Aorta (tissue), 5 donors: ENCODE data around the gene MAPK14. TPM values are rescaled to one million over a fixed set of nuclear protein-coding genes. Genes with fewer than 3 reads are reported as not detected.

Source experiments
- ATAC-seq: fragments of 200-7000 bp; cut with Tn5 transposase; one replicate; pipeline ENCODE4 v1.9.1; 2022; ENCODE audit warnings: moderate library complexity; ENCODE audit not compliant: low FRiP score
- DNase-seq, 2 donors: peaks; one replicate each; pipeline ENCODE4 v3.0.0-alpha.2; 2020
- H3K27ac ChIP-seq, 2 donors: one replicate each; pipeline ENCODE4 v1.5.1; 2013; ENCODE audit warnings: low read length in 2 of 2, mild to moderate bottlenecking in 2 of 2, moderate library complexity in 2 of 2, control low read depth in 1 of 2, inconsistent platforms in 1 of 2, low read depth in 1 of 2
- H3K27me3 ChIP-seq, 2 donors: one replicate each; pipeline ENCODE4 v1.6.1; 2013; ENCODE audit warnings: control low read depth in 1 of 2, low read length in 1 of 2, mild to moderate bottlenecking in 1 of 2, moderate library complexity in 1 of 2; ENCODE audit not compliant: insufficient read depth in 2 of 2, control insufficient read depth in 1 of 2
- H3K36me3 ChIP-seq, 2 donors: one replicate each; pipeline ENCODE4 v1.6.1; 2013; ENCODE audit warnings: control low read depth in 1 of 2, low read length in 1 of 2, mild to moderate bottlenecking in 1 of 2; ENCODE audit not compliant: insufficient read depth in 2 of 2, control insufficient read depth in 1 of 2
- H3K4me1 ChIP-seq, 2 donors: one replicate each; pipeline ENCODE4 v1.6.1; 2013; ENCODE audit warnings: low read length in 2 of 2, control low read depth in 1 of 2, mild to moderate bottlenecking in 1 of 2, moderate library complexity in 1 of 2; ENCODE audit not compliant: insufficient read depth in 2 of 2, control insufficient read depth in 1 of 2
- H3K4me3 ChIP-seq, 2 donors: one replicate each; pipeline ENCODE4 v1.5.1; 2013; ENCODE audit warnings: low read length in 2 of 2, control low read depth in 1 of 2, mild to moderate bottlenecking in 1 of 2
- H3K9me3 ChIP-seq: one replicate; pipeline ENCODE4 v1.6.1; 2013; ENCODE audit warnings: mild to moderate bottlenecking, low read length; ENCODE audit not compliant: control insufficient read depth
- WGBS, 2 donors: extraction: QIAGEN DNeasy Blood & Tissue Kit; methylation state at CpG; one replicate each; pipeline ENCODE4 v1.1.7; 2013; 5-methylcytosine and 5-hydroxymethylcytosine counted together
- intact Hi-C, 2 donors: fragments of 100-400 bp; cut with DNase I; formaldehyde crosslinking; loops; one replicate each; pipeline versions ENCODE4 v1.14.2 to v1.15.0; 2022
- polyA plus RNA-seq, 2 donors: library from polyadenylated mRNA; stranded (reverse); fragments of 200-250 nt; gene quantifications; one replicate each; pipeline ENCODE4 v1.2.3, GENCODE V29; 2013
- total RNA-seq, 2 donors: library from RNA; stranded (reverse); fragmentation: NEBNext Ultra II Directional; extraction: Animal tissue kit (Norgen Biotek cat#: 25700); gene quantifications; one replicate each; pipeline ENCODE4 v1.2.1, GENCODE V29; 2021
- donor health status: healthy with polysubstance abuse.
- donor health status: Bipolar disorder and iron deficiency.
- donor health status: DM: no; HTN: no; CAD: no.
- donor health status: DM: no; HTN: no; CAD: no.
- donor health status: DM: yes; HTN: yes; CAD: no.

MAPK14 gene
- total and polyA plus RNA-seq, 4 donors, result 19.8 to 62.0 (median 38.5) TPM

GRCh38 chr6:36142971-36143838 is 115.6 kb downstream of the MAPK14 start:
- no peaks in the 10 kb centered on the region for H3K9me3 ChIP-seq
- no peak overlapping the region for H3K4me3 ChIP-seq
- DNase-seq (no peak), ATAC-seq (no peak)
- 93 to 95% methylated on average over 13 of the region's 13 CpGs for WGBS, 2 donors
- no peaks in the 10 kb centered on the region for H3K4me1 ChIP-seq
- no peaks in the 10 kb centered on the region for H3K27me3 ChIP-seq
- H3K27ac ChIP-seq, result no peak overlapping the region
- no peaks in the 10 kb centered on the region for H3K36me3 ChIP-seq
- intact Hi-C loops, result no loop called here

DNA sequence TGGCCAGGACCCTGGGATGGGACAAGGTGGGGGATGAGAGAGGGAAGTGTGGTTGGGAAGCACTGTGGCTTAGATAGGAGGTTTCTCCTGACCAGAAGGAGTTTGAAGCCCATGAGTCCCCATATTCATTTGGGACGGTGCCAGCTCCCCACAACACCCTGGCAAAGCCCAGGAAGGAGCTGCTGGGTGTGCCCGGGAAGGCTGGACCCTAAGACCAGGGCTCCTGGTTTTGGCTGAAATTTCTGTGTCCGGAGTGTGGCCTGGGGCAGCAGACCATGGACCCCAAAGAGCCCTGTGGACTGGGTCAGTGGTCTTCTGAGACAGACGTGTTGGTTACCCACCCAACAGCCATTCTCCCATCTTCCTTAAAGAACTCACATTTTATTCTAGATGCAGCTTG is 117.9 kb downstream of the MAPK14 start:
- Histone ChIP-seq H3K27me3 (no peaks in the 10 kb centered on the region), H3K4me3 (no peak overlapping the region), H3K27ac (no peak overlapping the region), H3K4me1 (no peaks in the 10 kb centered on the region), H3K36me3 (no peaks in the 10 kb centered on the region), H3K9me3 (no peaks in the 10 kb centered on the region)
- intact Hi-C loops, result no loop called here
- WGBS, 2 donors, result 73 to 75% methylated on average over 4 of the region's 4 CpGs
- DNase-seq, result no peak
- ATAC-seq, result no peak

GRCh38 chr6:36147294-36147693 is 119.7 kb downstream of the MAPK14 start:
- ATAC-seq (no peak), DNase-seq (no peak)
- Histone ChIP-seq H3K27ac (no peak overlapping the region), H3K4me1 (no peaks in the 10 kb centered on the region), H3K36me3 (no peaks in the 10 kb centered on the region), H3K4me3 (no peak overlapping the region), H3K27me3 (no peaks in the 10 kb centered on the region), H3K9me3 (no peaks in the 10 kb centered on the region)
- intact Hi-C loops, result no loop called here
- WGBS, 2 donors, result 93 to 94% methylated on average over 3 of the region's 3 CpGs

- ATAC-seq, result no peak
- intact Hi-C loops, result no loop called here
- Histone ChIP-seq H3K27ac (no peak overlapping the region), H3K4me1 (no peaks in the 10 kb centered on the region), H3K27me3 (no peaks in the 10 kb centered on the region), H3K9me3 (no peaks in the 10 kb centered on the region), H3K36me3 (no peaks in the 10 kb centered on the region), H3K4me3 (no peak overlapping the region)
- no peak for DNase-seq
These were observed 121.9 kb downstream of the MAPK14 start for GRCh38 chr6:36149476-36149875.

GRCh38 chr6:36150283-36150682 is 122.7 kb downstream of the MAPK14 start:
- intact Hi-C loops, result no loop called here
- Histone ChIP-seq H3K4me1 (no peaks in the 10 kb centered on the region), H3K36me3 (no peaks in the 10 kb centered on the region), H3K4me3 (no peak overlapping the region), H3K9me3 (no peaks in the 10 kb centered on the region), H3K27me3 (no peaks in the 10 kb centered on the region), H3K27ac (no peak overlapping the region)
- WGBS, 2 donors, result 70 to 78% methylated on average over 3 of the region's 3 CpGs
- ATAC-seq (no peak), DNase-seq (no peak)

GRCh38 chr6:36154286-36154685 is 126.7 kb downstream of the MAPK14 start:
- intact Hi-C loops, result no loop called here
- H3K27ac ChIP-seq, result no peak overlapping the region
- DNase-seq (no peak), ATAC-seq (no peak)
- no peak overlapping the region for H3K4me3 ChIP-seq
- no peaks in the 10 kb centered on the region for H3K27me3 ChIP-seq
- H3K36me3 ChIP-seq, result no peaks in the 10 kb centered on the region
- no peaks in the 10 kb centered on the region for H3K9me3 ChIP-seq
- H3K4me1 ChIP-seq, result no peaks in the 10 kb centered on the region
- 94% methylated on average over 2 of the region's 2 CpGs for whole genome bisulfite sequencing, 2 donors

GRCh38 chr6:36155662-36156061 is 128.1 kb downstream of the MAPK14 start:
- no peaks in the 10 kb centered on the region for H3K36me3 ChIP-seq
- DNase-seq (no peak), ATAC-seq (no peak)
- H3K9me3 ChIP-seq, result peaks cover 5% of the 10 kb centered on the region
- intact Hi-C loops, result no loop called here
- 96 to 98% methylated on average over 2 of the region's 2 CpGs for WGBS, 2 donors
- no peak overlapping the region for H3K4me3 ChIP-seq
- H3K27me3 ChIP-seq, result no peaks in the 10 kb centered on the region
- H3K4me1 ChIP-seq, result no peaks in the 10 kb centered on the region
- H3K27ac ChIP-seq, result no peak overlapping the region

DNA sequence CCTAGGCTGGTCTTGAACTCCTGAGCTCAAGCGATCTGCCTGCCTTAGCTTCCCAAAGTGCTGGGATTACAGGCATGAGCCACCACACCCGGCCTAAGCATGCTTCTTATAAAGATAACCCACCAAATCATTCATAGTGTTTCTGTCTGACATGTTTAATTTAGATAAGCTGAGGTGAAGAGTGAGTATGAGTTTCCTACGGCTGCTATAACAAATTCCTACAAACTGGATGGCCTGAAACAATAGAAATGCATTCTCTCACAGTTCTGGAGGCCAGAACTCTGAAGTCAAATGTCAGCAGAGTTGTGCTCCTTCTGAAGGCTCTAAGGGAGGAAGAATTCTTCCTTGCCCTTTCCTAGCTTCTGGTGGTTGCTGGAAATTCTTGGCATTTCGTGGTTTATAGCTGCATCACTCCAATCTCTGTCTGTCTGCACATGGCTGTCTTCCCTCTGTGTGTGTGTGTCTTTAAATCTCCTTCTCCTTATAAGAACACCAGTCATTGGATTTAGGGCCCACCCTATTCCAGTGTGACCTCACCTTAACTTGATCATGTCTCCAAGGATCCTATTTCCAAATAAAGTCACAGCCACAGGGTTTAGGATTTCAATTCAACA is 132.6 kb downstream of the MAPK14 start:
- DNase-seq (no peak), ATAC-seq (no peak)
- Histone ChIP-seq H3K36me3 (no peaks in the 10 kb centered on the region), H3K4me1 (no peaks in the 10 kb centered on the region), H3K9me3 (peaks cover 5% of the 10 kb centered on the region), H3K27ac (no peak overlapping the region), H3K4me3 (no peak overlapping the region), H3K27me3 (no peaks in the 10 kb centered on the region)
- intact Hi-C loops, result no loop called here
- WGBS, 2 donors, result 84 to 85% methylated on average over 4 of the region's 4 CpGs
